DOHH2 (cell line): ENCODE measurements around the gene COL7A1.

Experiments
- CTCF ChIP-seq: fragments of 200-600 bp; sonication (generic); IDR thresholded peaks from one replicate; pipeline ENCODE4 v1.5.1; 2014; ENCODE audit warnings: antibody characterized with exemption, mild to moderate bottlenecking, low read depth, low read length; ENCODE audit not compliant: poor library complexity, severe bottlenecking
- EZH2phosphoT487 ChIP-seq: fragments of 200-600 bp; sonication (generic); IDR thresholded peaks from 2 replicates; pipeline ENCODE4 v1.6.1; 2017; ENCODE audit warnings: borderline replicate concordance, mild to moderate bottlenecking, antibody characterized with exemption, low read length, moderate library complexity, mixed read lengths

GRCh38 chr3:48536785-48537184 is 58.3 kb downstream of the COL7A1 start:
- no peak for TF ChIP-seq CTCF
- TF ChIP-seq EZH2phosphoT487 = no peak
